ENCODE measurements around the gene OOEP.

- TF ChIP-seq CTCF (IDR thresholded peaks at IDR 0.05; ENCODE audit: low read depth, low read length, missing input control) (no peak), EGR1 (IDR thresholded peaks at IDR 0.05; ENCODE audit: low read depth in 2 of 2) (no peak), SP1 (IDR thresholded peaks at IDR 0.05) (no peak), REST (IDR thresholded peaks at IDR 0.05) (no peak), JUND (IDR thresholded peaks at IDR 0.05) (no peak), RAD21 (IDR thresholded peaks at IDR 0.05) (no peak), FOXA1 (IDR thresholded peaks at IDR 0.05) (no peak)
- TF ChIP-seq, protein P1, sequence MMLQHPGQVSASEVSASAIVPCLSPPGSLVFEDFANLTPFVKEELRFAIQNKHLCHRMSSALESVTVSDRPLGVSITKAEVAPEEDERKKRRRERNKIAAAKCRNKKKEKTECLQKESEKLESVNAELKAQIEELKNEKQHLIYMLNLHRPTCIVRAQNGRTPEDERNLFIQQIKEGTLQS (IDR thresholded peaks at IDR 0.05) = no peak
Measured at GRCh38 chr6:73413102-73413501, 43.4 kb upstream of the OOEP start.

Data from liver (tissue), 3 donors.